H1 (cell line): ENCODE results near the gene VOPP1. TPM values are rescaled to one million over a fixed set of nuclear protein-coding genes. Genes with fewer than 3 reads are reported as not detected.

Experiments
- CTCF ChIA-PET: fragments of 300-600 bp; sonication (Branson Sonifier 250); formaldehyde crosslinking; loops from one replicate; lab custom pipeline; 2021; ENCODE audit not compliant: partially characterized antibody; lab: Charles Lee
- POLR2A ChIA-PET: fragments of 300-600 bp; sonication (Branson Sonifier 250); formaldehyde crosslinking; loops from one replicate; lab custom pipeline; 2021; ENCODE audit warnings: inconsistent platforms; ENCODE audit not compliant: partially characterized antibody; lab: Charles Lee
- DNase-seq, 2 experiments: peaks; one replicate each; pipeline versions ENCODE4 v3.0.0 to v3.0.0-alpha.2; 2010 to 2022; ENCODE audit warnings: low spot score in 2 of 2, low read depth in 1 of 2, mixed read lengths in 1 of 2
- FAIRE-seq: peaks from 2 replicates; lab custom pipeline; 2011; peaks lifted over from hg19 to GRCh38; lab: Jason Lieb, UNC
- H2AFZ ChIP-seq: 2 replicates; pipeline ENCODE4 v1.8.1; 2012; ENCODE audit warnings: low read length, inconsistent platforms
- H2AK5ac ChIP-seq: 2 replicates; pipeline ENCODE4 v1.6.1; 2013; ENCODE audit warnings: low read depth, low read length
- H2BK120ac ChIP-seq: replicated peaks from 2 replicates; pipeline ENCODE3; 2013; ENCODE audit warnings: low read depth, low read length, inconsistent platforms
- H2BK12ac ChIP-seq: 2 replicates; pipeline ENCODE4 v1.6.1; 2013; ENCODE audit warnings: low read depth, low read length
- H2BK15ac ChIP-seq: 2 replicates; pipeline ENCODE4 v1.6.1; 2013; ENCODE audit warnings: low read length
- H2BK20ac ChIP-seq: 2 replicates; pipeline ENCODE4 v1.6.1; 2013; ENCODE audit warnings: low read length
- H2BK5ac ChIP-seq: 2 replicates; pipeline ENCODE4 v1.6.1; 2013; ENCODE audit warnings: low read depth, low read length
- H3K14ac ChIP-seq: 2 replicates; pipeline ENCODE4 v1.6.1; 2013; ENCODE audit warnings: inconsistent platforms; ENCODE audit not compliant: insufficient read length
- H3K18ac ChIP-seq: 2 replicates; pipeline ENCODE4 v1.6.1; 2013; ENCODE audit warnings: low read length; ENCODE audit errors: extremely low read depth
- H3K23ac ChIP-seq: 2 replicates; pipeline ENCODE4 v1.6.1; 2013; ENCODE audit warnings: inconsistent platforms; ENCODE audit not compliant: insufficient read length
- H3K23me2 ChIP-seq: 2 replicates; pipeline ENCODE4 v1.6.1; 2013; ENCODE audit warnings: low read depth, low read length
- H3K27ac ChIP-seq: 2 replicates; pipeline ENCODE4 v1.6.1; 2011; ENCODE audit warnings: low read depth, low read length, inconsistent platforms
- H3K27me3 ChIP-seq, 4 experiments: replicated peaks in 1 of 4; 1 replicate in 1 of 4; 2 replicates in 3 of 4; pipeline versions ENCODE4 v1.6.1 to v1.8.1; 2011 to 2013; ENCODE audit warnings: low read length in 3 of 4, mild to moderate bottlenecking in 3 of 4, inconsistent platforms in 2 of 4, mixed read lengths in 2 of 4, moderate library complexity in 1 of 4; ENCODE audit not compliant: control insufficient read depth in 3 of 4, insufficient read depth in 3 of 4; ENCODE audit errors: extremely low read depth in 1 of 4
- H3K36me3 ChIP-seq, 4 experiments: 2 replicates each; pipeline versions ENCODE4 v1.6.1 to v1.8.1; 2011 to 2013; ENCODE audit warnings: mild to moderate bottlenecking in 4 of 4, low read length in 3 of 4, moderate library complexity in 2 of 4, control low read depth in 1 of 4, inconsistent platforms in 1 of 4; ENCODE audit not compliant: insufficient read depth in 4 of 4, control insufficient read depth in 2 of 4
- H3K4ac ChIP-seq: replicated peaks from 2 replicates; pipeline ENCODE3; 2013; ENCODE audit warnings: low read length, low read depth, mixed read lengths, inconsistent platforms; ENCODE audit not compliant: insufficient read length
- H3K4me1 ChIP-seq, 4 experiments: replicated peaks in 1 of 4; 1 replicate in 1 of 4; 2 replicates in 3 of 4; pipeline versions ENCODE4 v1.6.1 to v1.8.1; 2011 to 2013; ENCODE audit warnings: low read length in 3 of 4, inconsistent platforms in 2 of 4, mixed read lengths in 1 of 4; ENCODE audit not compliant: insufficient read depth in 4 of 4, control insufficient read depth in 3 of 4
- H3K4me2 ChIP-seq, 2 experiments: 2 replicates each; pipeline versions ENCODE4 v1.6.1 to v1.8.1; 2011 to 2013; ENCODE audit warnings: low read depth in 2 of 2, low read length in 2 of 2, control low read depth in 1 of 2, inconsistent platforms in 1 of 2, mild to moderate bottlenecking in 1 of 2; ENCODE audit not compliant: insufficient read depth in 1 of 2
- H3K4me3 ChIP-seq, 4 experiments: fragments of 200-600, 300-600 bp in 1 of 4; sonication (generic), shearing (Covaris generic), sonication (Bioruptor Twin) in 1 of 4; 2 replicates each; pipeline versions ENCODE4 v1.5.1 to v1.8.1; 2011 to 2016; ENCODE audit warnings: low read length in 4 of 4, low read depth in 3 of 4, control low read depth in 2 of 4, inconsistent platforms in 2 of 4, mild to moderate bottlenecking in 2 of 4, mixed read lengths in 1 of 4, moderate library complexity in 1 of 4; ENCODE audit not compliant: insufficient read depth in 2 of 4; ENCODE audit errors: extremely low read depth in 1 of 4
- H3K56ac ChIP-seq: replicated peaks from 2 replicates; pipeline ENCODE3; 2013; ENCODE audit warnings: low read depth, mild to moderate bottlenecking, mixed read lengths, low read length, inconsistent platforms; ENCODE audit not compliant: insufficient read length
- H3K79me1 ChIP-seq: 2 replicates; pipeline ENCODE4 v1.6.1; 2013; ENCODE audit warnings: low read depth, low read length, control low read depth
- H3K79me2 ChIP-seq, 2 experiments: 2 replicates each; pipeline versions ENCODE4 v1.6.1 to v1.8.1; 2012 to 2013; ENCODE audit warnings: low read length in 2 of 2, mild to moderate bottlenecking in 2 of 2, inconsistent platforms in 1 of 2; ENCODE audit not compliant: insufficient read depth in 2 of 2, control insufficient read depth in 1 of 2
- H3K9ac ChIP-seq, 4 experiments: replicated peaks in 1 of 4; 1 replicate in 1 of 4; 2 replicates in 3 of 4; pipeline versions ENCODE4 v1.6.1 to v1.8.1; 2011 to 2013; ENCODE audit warnings: low read depth in 3 of 4, low read length in 3 of 4, control low read depth in 2 of 4, mild to moderate bottlenecking in 2 of 4, moderate library complexity in 2 of 4, inconsistent platforms in 1 of 4; ENCODE audit errors: extremely low read depth in 1 of 4
- H3K9me3 ChIP-seq, 2 experiments: 2 replicates each; pipeline versions ENCODE4 v1.6.1 to v1.8.1; 2012 to 2013; ENCODE audit warnings: mild to moderate bottlenecking in 2 of 2, moderate library complexity in 2 of 2, control low read depth in 1 of 2, inconsistent platforms in 1 of 2, low read depth in 1 of 2, low read length in 1 of 2, mixed read lengths in 1 of 2; ENCODE audit not compliant: insufficient read depth in 2 of 2
- H4K20me1 ChIP-seq, 2 experiments: replicated peaks in 1 of 2; 2 replicates each; pipeline versions ENCODE3 to v1.8.1; 2011 to 2013; ENCODE audit warnings: inconsistent platforms in 2 of 2, low read length in 2 of 2, mild to moderate bottlenecking in 1 of 2; ENCODE audit not compliant: insufficient read depth in 2 of 2, control insufficient read depth in 1 of 2
- H4K5ac ChIP-seq: 2 replicates; pipeline ENCODE4 v1.6.1; 2013; ENCODE audit warnings: low read length, low read depth, mixed read lengths, inconsistent platforms; ENCODE audit not compliant: insufficient read length
- H4K8ac ChIP-seq: 2 replicates; pipeline ENCODE4 v1.8.0; 2013; ENCODE audit warnings: mild to moderate bottlenecking, moderate library complexity, low read length, inconsistent platforms; ENCODE audit not compliant: insufficient read depth; ENCODE audit errors: extremely low read depth
- H4K91ac ChIP-seq: replicated peaks from 2 replicates; pipeline ENCODE3; 2013; ENCODE audit warnings: low read length, mixed read lengths, inconsistent platforms; ENCODE audit not compliant: insufficient read length
- ASH2L ChIP-seq: fragments of 200-600, 300-600 bp; sonication (generic); IDR thresholded peaks from one replicate; pipeline ENCODE4 v1.7.1; 2017; ENCODE audit warnings: low read length
- CBX5 ChIP-seq: fragments of 300-800, 300-1000 bp; sonication (generic); IDR thresholded peaks from 2 replicates; pipeline ENCODE4 v1.7.1; 2016; ENCODE audit warnings: antibody characterized with exemption, low read length, low read depth
- CTCF ChIP-seq, 3 experiments: IDR thresholded peaks; 1 replicate in 2 of 3; 2 replicates in 1 of 3; pipeline versions ENCODE4 v1.5.1 to v1.6.1; 2011; ENCODE audit warnings: low read length in 3 of 3, mild to moderate bottlenecking in 3 of 3, inconsistent platforms in 2 of 3, low read depth in 1 of 3, moderate library complexity in 1 of 3; ENCODE audit not compliant: insufficient read depth in 1 of 3; ENCODE audit errors: control extremely low read depth in 1 of 3
- GTF2F1 ChIP-seq: IDR thresholded peaks from 2 replicates; pipeline ENCODE4 v1.6.1; 2012; ENCODE audit warnings: low read depth, low read length, improper control_type of control experiment, borderline replicate concordance
- RAD21 ChIP-seq, 2 experiments: IDR thresholded peaks in 1 of 2; conservative IDR thresholded peaks in 1 of 2; 2 replicates each; pipeline ENCODE4 v1.6.1; 2011; ENCODE audit warnings: low read depth in 2 of 2, low read length in 2 of 2, improper control_type of control experiment in 1 of 2, inconsistent platforms in 1 of 2, mild to moderate bottlenecking in 1 of 2, moderate library complexity in 1 of 2
- SAP30 ChIP-seq: fragments of 300-600 bp; sonication (generic); IDR thresholded peaks from 2 replicates; pipeline ENCODE4 v1.7.1; 2012; ENCODE audit warnings: low read length, moderate library complexity, mild to moderate bottlenecking, inconsistent platforms; ENCODE audit not compliant: insufficient read depth, insufficient replicate concordance
- TBP ChIP-seq: IDR thresholded peaks from 2 replicates; pipeline ENCODE4 v1.6.1; 2011; ENCODE audit warnings: low read depth, low read length, improper control_type of control experiment
- WGBS, 2 experiments: shearing (Covaris generic) in 1 of 2; methylation state at CpG; one replicate each; pipeline versions ENCODE4 v1.1.6 to v1.1.7; 2013 to 2015; ENCODE audit warnings: low lambda C conversion rate in 2 of 2, mixed read lengths in 2 of 2, inconsistent platforms in 1 of 2, low coverage in 1 of 2, missing lambda C conversion rate in 1 of 2; ENCODE audit not compliant: insufficient replicate concordance in 2 of 2, insufficient coverage in 1 of 2, insufficient read length in 1 of 2; ENCODE audit errors: extremely low coverage in 1 of 2, missing lambda C conversion rate in 1 of 2; 5-methylcytosine and 5-hydroxymethylcytosine counted together
- polyA plus RNA-seq, 7 experiments: library from polyadenylated mRNA; depleted of rRNA in 3 of 7; stranded (reverse) in 5 of 7; unstranded in 2 of 7; fragments of >200 nt in 5 of 7; fragments of 200-250 nt in 2 of 7; gene quantifications; 1 replicate in 5 of 7; 2 replicates in 1 of 7; 4 replicates in 1 of 7; pipeline versions ENCODE4 v1.2.1 to v1.2.3, GENCODE V29; 2011 to 2013; ENCODE audit warnings: missing spikeins in 2 of 7, mixed read lengths in 2 of 7
- total RNA-seq: library from RNA; stranded (reverse); fragmentation: NEBNext Ultra II Directional; extraction: Animal tissue kit (Norgen Biotek cat#: 25700); gene quantifications from 2 replicates; pipeline ENCODE4 v1.2.1, GENCODE V29; 2021
- TF ChIP-seq, protein P1 (sequence below): IDR thresholded peaks from 2 replicates; pipeline ENCODE4 v1.6.1; 2012; ENCODE audit warnings: inconsistent platforms

VOPP1 gene
- total and polyA plus RNA-seq, 2 of the 8 experiments (the other 6 are each of a cell fraction or from before 2014, with no cell fraction given) = 44.7 to 83.0 TPM

DNA sequence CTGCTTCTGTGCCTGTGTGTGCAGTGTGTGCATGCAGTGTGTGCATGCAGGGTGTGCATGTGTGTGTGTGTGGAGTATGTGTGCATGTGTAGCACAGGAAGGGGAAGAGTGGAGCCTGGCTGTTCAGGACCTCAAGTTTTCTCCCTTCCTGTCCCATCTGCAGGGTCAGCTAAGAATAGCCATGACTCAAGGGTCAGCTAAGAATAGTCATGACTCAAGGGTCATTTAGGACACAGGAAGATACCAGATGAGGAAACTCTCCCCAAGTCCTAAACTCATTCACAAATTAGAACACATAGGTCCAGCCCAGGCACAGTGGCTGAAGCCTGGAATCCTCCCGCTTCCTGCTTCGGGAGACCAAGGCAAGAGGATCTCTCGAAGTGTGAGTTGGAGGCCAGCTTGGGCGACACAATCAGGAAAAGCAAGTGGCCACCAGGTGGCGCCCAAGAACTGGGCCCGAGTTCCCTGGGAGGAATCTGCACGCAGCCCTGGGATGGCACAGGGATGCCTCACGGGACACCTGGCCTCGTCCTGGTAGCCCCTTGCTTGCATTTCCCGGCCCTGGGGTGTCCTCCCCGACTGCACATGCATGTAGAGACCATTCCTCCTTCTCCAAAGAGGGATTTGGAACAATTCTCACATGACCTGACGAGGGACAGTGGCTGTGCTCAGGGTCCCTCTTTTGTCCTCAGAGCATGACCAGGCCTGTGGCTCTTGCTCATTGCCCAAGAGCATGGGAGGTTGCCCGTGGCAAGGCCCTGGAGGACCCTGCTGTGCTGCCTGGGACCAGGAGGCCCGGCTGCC, 21.4 kb upstream of the VOPP1 start:
- Histone ChIP-seq H3K4ac (no peak overlapping the region), H2AFZ (peak overlapping the region; percentile 79; the same call in 1 of the 2 replicates), H4K5ac (peak overlapping the region; percentile 30), H3K4me3 (no peak overlapping the region), H3K79me2 (no peaks in the 10 kb centered on the region), H2BK12ac (no peak overlapping the region), H3K14ac (no peak overlapping the region), H3K18ac (0 out of 2 replicates have a peak overlapping the region, but pooled peaks have one; percentile 32), H3K27me3 (no peaks in the 10 kb centered on the region), H4K20me1 (peaks cover 0 to 2% of the 10 kb centered on the region in 2 experiments), H2BK15ac (no peak overlapping the region), H3K9ac (no peak overlapping the region), H3K27ac (no peak overlapping the region), H3K79me1 (no peaks in the 10 kb centered on the region), H4K8ac (peak overlapping the region; percentile 35), H3K36me3 (no peaks in the 10 kb centered on the region), H3K4me1 (no peaks in the 10 kb centered on the region), H4K91ac (no peak overlapping the region), H2BK5ac (no peak overlapping the region), H3K9me3 (no peaks in the 10 kb centered on the region), H2AK5ac (no peak overlapping the region), H3K23ac (no peak overlapping the region), H2BK20ac (no peak overlapping the region), H2BK120ac (no peak overlapping the region), H3K23me2 (no peaks in the 10 kb centered on the region), H3K4me2 (no peak overlapping the region), H3K56ac (no peak overlapping the region)
- ChIA-PET CTCF (interaction anchor here (0.5 to 3.5 kb wide), 17 partner anchors 10 to 480 kb away, joined by 3 to 19 read pairs (median 4); no protein-coding TSS in a partner anchor), POLR2A (interaction anchor here (0.8 kb wide), 1 partner anchor 27 kb away, joined by 3 read pairs; no protein-coding TSS in a partner anchor)
- WGBS, 2 experiments = 68% methylated on average over 14 of the region's 14 CpGs; no CpG with 5 or more reads in 1 of the 2 experiments
- DNase-seq = peak in 1 of 2 experiments; percentile 95
- no peak for FAIRE-seq
- TF ChIP-seq CBX5 (no peak), RAD21 (IDR thresholded peaks at IDR 0.05 in 1 of 2, conservative IDR thresholded peaks at IDR 0.05 in 1 of 2; ENCODE audit: low read depth in 2 of 2, low read length in 2 of 2) (peak; percentile 72 to 78), GTF2F1 (no peak), SAP30 (no peak), ASH2L (no peak), TBP (no peak), CTCF (IDR thresholded peaks at IDR 0.05; ENCODE audit: control extremely low read depth in 1 of 3, insufficient read depth in 1 of 3, low read depth in 1 of 3, low read length in 3 of 3) (peak; percentile 75 to 94 (median 93))
- TF ChIP-seq, protein P1, sequence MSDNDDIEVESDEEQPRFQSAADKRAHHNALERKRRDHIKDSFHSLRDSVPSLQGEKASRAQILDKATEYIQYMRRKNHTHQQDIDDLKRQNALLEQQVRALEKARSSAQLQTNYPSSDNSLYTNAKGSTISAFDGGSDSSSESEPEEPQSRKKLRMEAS = 0 out of 2 replicates have a peak, but pooled peaks have one; percentile 29
